MCF 10A (cell line): ENCODE results near the gene DCST1. TPM values are rescaled to one million over a fixed set of nuclear protein-coding genes. Genes with fewer than 3 reads are reported as not detected.

Experiments used
- BruUV-seq: library from RNA; stranded (reverse); fragments of 400-500 nt; replicated peaks from 2 replicates; lab custom pipeline; 2021; lab: Mats Ljungman, UMichigan
- CTCF ChIA-PET: fragments of 300-600 bp; sonication (Branson Sonifier 250); formaldehyde crosslinking; extraction: SDS; loops from one replicate; lab custom pipeline; 2021; ENCODE audit warnings: antibody characterized with exemption, inconsistent platforms; lab: Yijun Ruan, JAX
- POLR2A ChIA-PET: fragments of 300-600, 350-650 bp; sonication (Branson Sonifier 250); formaldehyde crosslinking; extraction: SDS; loops from one replicate; lab custom pipeline; 2020; ENCODE audit warnings: antibody characterized with exemption, inconsistent platforms; lab: Yijun Ruan, JAX
- DNase-seq: peaks from one replicate; pipeline ENCODE4 v3.0.0-alpha.2; 2018; ENCODE audit not compliant: unreplicated experiment
- H3K27ac Mint-ChIP-seq: one replicate; pipeline ENCODE4 v1.8.0; 2022; ENCODE audit warnings: mild to moderate bottlenecking, low read depth, mixed read lengths; ENCODE audit not compliant: unreplicated experiment
- H3K27me3 Mint-ChIP-seq: one replicate; pipeline ENCODE4 v1.8.0; 2022; ENCODE audit warnings: mixed read lengths; ENCODE audit not compliant: insufficient read depth, unreplicated experiment
- H3K36me3 Mint-ChIP-seq: one replicate; pipeline ENCODE4 v1.8.0; 2022; ENCODE audit warnings: mild to moderate bottlenecking, moderate library complexity, mixed read lengths; ENCODE audit not compliant: insufficient read depth, unreplicated experiment
- H3K4me1 Mint-ChIP-seq: one replicate; pipeline ENCODE4 v1.8.0; 2022; ENCODE audit warnings: mixed read lengths; ENCODE audit not compliant: insufficient read depth, unreplicated experiment
- H3K4me3 Mint-ChIP-seq: one replicate; pipeline ENCODE4 v1.8.0; 2022; ENCODE audit warnings: mild to moderate bottlenecking, moderate library complexity, mixed read lengths; ENCODE audit not compliant: unreplicated experiment
- H3K9me3 Mint-ChIP-seq: one replicate; pipeline ENCODE4 v1.8.0; 2022; ENCODE audit warnings: mixed read lengths; ENCODE audit not compliant: unreplicated experiment
- CTCF ChIP-seq: fragments of 200-600 bp; IDR thresholded peaks from one replicate; pipeline ENCODE4 v1.8.0; 2022; ENCODE audit warnings: antibody characterized with exemption, mild to moderate bottlenecking; ENCODE audit not compliant: unreplicated experiment
- intact Hi-C: fragments of 100-400 bp; cut with micrococcal nuclease; formaldehyde crosslinking; loops from 2 replicates; pipeline ENCODE4 v1.14.1; 2022
- total RNA-seq: library from RNA; stranded (reverse); gene quantifications from 2 replicates; pipeline ENCODE4 v1.2.3, GENCODE V29; 2022

The DCST1 gene
- total RNA-seq, 1 experiment from 2014 or later, result 0.21 TPM

GRCh38 chr1:155082301-155083051 lies 48.9 kb downstream of the DCST1 start:
- DNase-seq, result no peak
- peaks cover 51% of the 10 kb centered on the region for H3K4me1 Mint-ChIP-seq
- no peak for TF ChIP-seq CTCF
- H3K27ac Mint-ChIP-seq, result no peak overlapping the region
- intact Hi-C loops, result no loop called here
- no peaks in the 10 kb centered on the region for H3K9me3 Mint-ChIP-seq
- no TSS peak for BruUV-seq
- ChIA-PET CTCF (interaction anchor here (0.6 to 5.2 kb wide), 6 partner anchors 17 to 523 kb away, joined by 4 to 71 read pairs (median 22); partner anchors contain the start of genes ADAM15 and EFNA4), POLR2A (interaction anchor here (0.7 to 1.6 kb wide), 4 partner anchors 38 to 109 kb away, joined by 3 to 4 read pairs (median 4); partner anchors contain the start of gene FLAD1)
- no peak overlapping the region for H3K4me3 Mint-ChIP-seq
- H3K36me3 Mint-ChIP-seq, result no peaks in the 10 kb centered on the region
- H3K27me3 Mint-ChIP-seq, result peaks cover 30% of the 10 kb centered on the region

GRCh38 chr1:155083052-155083541 lies 49.5 kb downstream of the DCST1 start:
- Mint-ChIP-seq H3K27ac (no peak overlapping the region), H3K9me3 (no peaks in the 10 kb centered on the region), H3K4me3 (no peak overlapping the region), H3K4me1 (peaks cover 44% of the 10 kb centered on the region), H3K27me3 (peaks cover 30% of the 10 kb centered on the region), H3K36me3 (no peaks in the 10 kb centered on the region)
- no peak for TF ChIP-seq CTCF
- CTCF ChIA-PET, result interaction anchor here (0.6 to 5.2 kb wide), 16 partner anchors 8 to 523 kb away, joined by 3 to 78 read pairs (median 6); partner anchors contain the start of genes ADAM15, EFNA4, FLAD1 and KRTCAP2
- POLR2A ChIA-PET, result interaction anchor here (1.0 to 1.6 kb wide), 3 partner anchors 39 to 110 kb away, joined by 3 to 4 read pairs (median 3); partner anchors contain the start of gene FLAD1
- DNase-seq, result no peak
- intact Hi-C loops, result no loop called here
- no TSS peak for BruUV-seq

- peak; percentile 55 for TF ChIP-seq CTCF
- intact Hi-C loops, result loop anchor here (1.0 kb wide), 9 partner anchors 21 to 604 kb away; partner anchors contain the start of genes EFNA4 and ZBTB7B
- peaks cover 28% of the 10 kb centered on the region for H3K27me3 Mint-ChIP-seq
- H3K27ac Mint-ChIP-seq, result peak overlapping the region; percentile 96
- H3K4me3 Mint-ChIP-seq, result peak overlapping the region; percentile 100
- peaks cover 36% of the 10 kb centered on the region for H3K4me1 Mint-ChIP-seq
- peak; percentile 88 for DNase-seq
- H3K9me3 Mint-ChIP-seq, result no peaks in the 10 kb centered on the region
- CTCF ChIA-PET, result interaction anchor here (0.6 to 5.2 kb wide), 42 partner anchors 9 to 933 kb away, joined by 3 to 78 read pairs (median 5); partner anchors contain the start of genes ADAM15, EFNA4, FLAD1 and KRTCAP2
- BruUV-seq, result no TSS peak
- POLR2A ChIA-PET, result interaction anchor here (0.7 to 3.8 kb wide), 24 partner anchors 8 to 669 kb away, joined by 3 to 35 read pairs (median 8); partner anchors contain the start of genes ADAM15, CKS1B, EFNA1 and EFNA4
- H3K36me3 Mint-ChIP-seq, result no peaks in the 10 kb centered on the region
Measured at GRCh38 chr1:155083865-155084721, 50.5 kb downstream of the DCST1 start.
